SK-N-MC (cell line): ENCODE measurements around the gene ACSL4.

Source experiments
- EZH2 ChIP-seq: fragments of 200-600 bp; sonication (generic); IDR thresholded peaks from one replicate; pipeline ENCODE4 v1.6.1; 2017; ENCODE audit warnings: antibody characterized with exemption
- POLR2AphosphoS5 ChIP-seq: IDR thresholded peaks from 2 replicates; pipeline ENCODE4 v1.6.1; 2012; ENCODE audit warnings: mild to moderate bottlenecking, low read depth, low read length, borderline replicate concordance

DNA sequence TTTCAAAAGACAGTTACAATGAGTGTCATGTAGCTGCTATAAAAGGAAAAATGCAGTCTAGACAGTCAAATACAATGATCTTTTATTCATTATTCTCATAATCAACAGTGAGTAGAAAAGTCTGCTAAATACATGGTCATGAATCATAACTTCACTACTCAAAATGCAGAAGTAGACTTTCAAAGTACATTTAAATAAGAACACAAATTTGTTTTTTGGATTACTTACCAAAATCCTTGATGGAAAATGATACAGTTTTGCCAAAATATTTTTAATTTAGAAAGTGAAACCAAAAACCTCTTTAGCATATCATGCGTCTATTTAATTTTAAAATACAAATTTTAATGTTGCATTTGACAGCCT lies 4.9 kb downstream of the ACSL4 start:
- TF ChIP-seq POLR2AphosphoS5 (no peak), EZH2 (no peak)
